ENCODE measurements around the gene LILRA5.

- TF ChIP-seq CTCF (optimal IDR thresholded peaks at IDR 0.05 in 1 of 3, IDR thresholded peaks at IDR 0.05 in 1 of 3, conservative IDR thresholded peaks at IDR 0.05 in 1 of 3; ENCODE audit: extremely low read depth in 1 of 3, insufficient read depth in 2 of 3, low read length in 3 of 3) (no peak), EZH2 (IDR thresholded peaks at IDR 0.05; ENCODE audit: low read length) (no peak)
Observed at GRCh38 chr19:54317965-54318240, 4.9 kb upstream of the LILRA5 start.
